GM15510 (cell line): Measurements from ENCODE around the gene ADRB2.

ENCODE experiments used
- POLR2A ChIP-seq: IDR thresholded peaks from 3 replicates; pipeline ENCODE4 v1.6.1; 2011; ENCODE audit warnings: borderline replicate concordance; ENCODE audit not compliant: insufficient read length; ENCODE audit errors: extremely low read depth

Gene ADRB2

GRCh38 chr5:148850836-148851235 lies 24.4 kb downstream of the ADRB2 start:
- no peak for TF ChIP-seq POLR2A

GRCh38 chr5:148853868-148854267 lies 27.5 kb downstream of the ADRB2 start:
- TF ChIP-seq POLR2A = no peak

- no peak for TF ChIP-seq POLR2A
These were observed 29.0 kb downstream of the ADRB2 start for GRCh38 chr5:148855249-148856008.

GRCh38 chr5:148856009-148856367 lies 29.6 kb downstream of the ADRB2 start:
- TF ChIP-seq POLR2A = no peak

- no peak for TF ChIP-seq POLR2A
These were observed 30.0 kb downstream of the ADRB2 start for GRCh38 chr5:148856424-148856823.

GRCh38 chr5:148857474-148857873 lies 31.1 kb downstream of the ADRB2 start:
- TF ChIP-seq POLR2A = no peak

- no peak for TF ChIP-seq POLR2A
These were observed 31.7 kb downstream of the ADRB2 start for GRCh38 chr5:148858106-148858505.

GRCh38 chr5:148858547-148858946 lies 32.1 kb downstream of the ADRB2 start:
- no peak for TF ChIP-seq POLR2A

- no peak for TF ChIP-seq POLR2A
These were observed 33.3 kb downstream of the ADRB2 start for GRCh38 chr5:148859703-148860102.

- TF ChIP-seq POLR2A = no peak
These were observed 34.2 kb downstream of the ADRB2 start for GRCh38 chr5:148860599-148860998.

GRCh38 chr5:148861088-148861487 lies 34.7 kb downstream of the ADRB2 start:
- TF ChIP-seq POLR2A = no peak

- no peak for TF ChIP-seq POLR2A
These were observed 35.3 kb downstream of the ADRB2 start for GRCh38 chr5:148861696-148862095.

GRCh38 chr5:148864113-148864841 lies 37.9 kb downstream of the ADRB2 start:
- no peak for TF ChIP-seq POLR2A

GRCh38 chr5:148866024-148866423 lies 39.6 kb downstream of the ADRB2 start:
- no peak for TF ChIP-seq POLR2A

GRCh38 chr5:148873120-148873519 lies 46.7 kb downstream of the ADRB2 start:
- no peak for TF ChIP-seq POLR2A
